Loucy (cell line): ENCODE data around the gene TXNL1.

Source experiments
- H2AFZ ChIP-seq: fragments of 200-600 bp; sonication (generic); 2 replicates; pipeline ENCODE4 v1.6.0; 2016; ENCODE audit warnings: antibody characterized with exemption, mild to moderate bottlenecking, low read length, moderate library complexity
- H3F3A ChIP-seq: fragments of 200-600 bp; 2 replicates; pipeline ENCODE4 v1.6.0; 2016; ENCODE audit warnings: antibody characterized with exemption, low read depth, mild to moderate bottlenecking
- H3K27me3 ChIP-seq: fragments of 200-600 bp; sonication (generic); 2 replicates; pipeline ENCODE4 v1.6.1; 2014; ENCODE audit warnings: low read length, mild to moderate bottlenecking; ENCODE audit not compliant: insufficient read depth, poor library complexity, severe bottlenecking
- H3K36me3 ChIP-seq: fragments of 200-600 bp; sonication (generic); 2 replicates; pipeline ENCODE4 v1.6.1; 2016; ENCODE audit warnings: low read length; ENCODE audit not compliant: insufficient read depth
- H3K4me1 ChIP-seq: fragments of 200-600 bp; sonication (generic); 2 replicates; pipeline ENCODE4 v1.5.1; 2014; ENCODE audit warnings: low read length, mild to moderate bottlenecking; ENCODE audit not compliant: insufficient read depth, poor library complexity, severe bottlenecking
- H3K4me2 ChIP-seq: fragments of 200-600 bp; sonication (generic); 2 replicates; pipeline ENCODE4 v1.6.0; 2014; ENCODE audit warnings: antibody characterized with exemption, low read length, low read depth, mild to moderate bottlenecking; ENCODE audit not compliant: poor library complexity, severe bottlenecking
- H3K4me3 ChIP-seq: fragments of 200-600 bp; sonication (generic); 2 replicates; pipeline ENCODE4 v1.5.1; 2014; ENCODE audit warnings: low read length, mild to moderate bottlenecking, mixed read lengths; ENCODE audit not compliant: poor library complexity, severe bottlenecking
- H3K79me2 ChIP-seq: fragments of 200-600 bp; sonication (generic); 2 replicates; pipeline ENCODE4 v1.6.1; 2014; ENCODE audit warnings: low read length; ENCODE audit not compliant: insufficient read depth
- H3K9ac ChIP-seq: fragments of 200-600 bp; sonication (generic); 2 replicates; pipeline ENCODE4 v1.6.0; 2014; ENCODE audit warnings: mild to moderate bottlenecking, low read depth, low read length, moderate library complexity; ENCODE audit not compliant: poor library complexity, severe bottlenecking
- H3K9me2 ChIP-seq: fragments of 200-600 bp; sonication (generic); replicated peaks from 2 replicates; pipeline ENCODE4 v1.6.1; 2016; ENCODE audit warnings: low read depth, low read length, mixed read lengths
- H3K9me3 ChIP-seq: fragments of 200-600 bp; sonication (generic); 2 replicates; pipeline ENCODE4 v1.6.1; 2014; ENCODE audit warnings: mild to moderate bottlenecking, antibody characterized with exemption, low read length, low read depth; ENCODE audit not compliant: insufficient read depth
- H4K20me1 ChIP-seq: fragments of 200-600 bp; sonication (generic); 2 replicates; pipeline ENCODE4 v1.6.0; 2014; ENCODE audit warnings: antibody characterized with exemption, low read length, mild to moderate bottlenecking; ENCODE audit not compliant: insufficient read depth, poor library complexity, severe bottlenecking
- CTCF ChIP-seq: fragments of 200-600 bp; sonication (generic); conservative IDR thresholded peaks from 2 replicates; pipeline ENCODE4 v1.5.1; 2014; ENCODE audit warnings: mild to moderate bottlenecking, antibody characterized with exemption, low read length
- EZH2phosphoT487 ChIP-seq: fragments of 200-600 bp; IDR thresholded peaks from 2 replicates; pipeline ENCODE4 v1.6.1; 2018; ENCODE audit warnings: antibody characterized with exemption, mild to moderate bottlenecking, moderate library complexity, borderline replicate concordance

TXNL1 gene

GRCh38 chr18:56579451-56579850 lies 58.9 kb downstream of the TXNL1 start:
- Histone ChIP-seq H3F3A (no peaks in the 10 kb centered on the region), H2AFZ (no peak overlapping the region), H3K79me2 (no peaks in the 10 kb centered on the region), H4K20me1 (no peaks in the 10 kb centered on the region), H3K4me1 (no peaks in the 10 kb centered on the region), H3K36me3 (no peaks in the 10 kb centered on the region), H3K9me3 (no peaks in the 10 kb centered on the region), H3K27me3 (no peaks in the 10 kb centered on the region), H3K4me3 (no peak overlapping the region), H3K4me2 (no peak overlapping the region), H3K9me2 (no peaks in the 10 kb centered on the region), H3K9ac (no peak overlapping the region)
- no peak for TF ChIP-seq CTCF
- TF ChIP-seq EZH2phosphoT487, result no peak

- Histone ChIP-seq H3K79me2 (no peaks in the 10 kb centered on the region), H3K9me2 (no peaks in the 10 kb centered on the region), H3K9ac (no peak overlapping the region), H3K4me3 (no peak overlapping the region), H3K4me2 (no peak overlapping the region), H3K36me3 (no peaks in the 10 kb centered on the region), H3K4me1 (no peaks in the 10 kb centered on the region), H2AFZ (no peak overlapping the region), H3K27me3 (no peaks in the 10 kb centered on the region), H3F3A (no peaks in the 10 kb centered on the region), H3K9me3 (no peaks in the 10 kb centered on the region), H4K20me1 (no peaks in the 10 kb centered on the region)
- TF ChIP-seq CTCF, result no peak
Observed at GRCh38 chr18:56576826-56577573, 61.4 kb downstream of the TXNL1 start.

- TF ChIP-seq EZH2phosphoT487 (no peak), CTCF (peak; percentile 89)
- H3K4me2 ChIP-seq, result no peak overlapping the region
- H2AFZ ChIP-seq, result no peak overlapping the region
- no peak overlapping the region for H3K9ac ChIP-seq
- H3K9me2 ChIP-seq, result no peaks in the 10 kb centered on the region
- no peaks in the 10 kb centered on the region for H3K36me3 ChIP-seq
- H3F3A ChIP-seq, result no peaks in the 10 kb centered on the region
- no peak overlapping the region for H3K4me3 ChIP-seq
- H3K4me1 ChIP-seq, result no peaks in the 10 kb centered on the region
- no peaks in the 10 kb centered on the region for H3K27me3 ChIP-seq
- no peaks in the 10 kb centered on the region for H3K9me3 ChIP-seq
- H3K79me2 ChIP-seq, result no peaks in the 10 kb centered on the region
- H4K20me1 ChIP-seq, result no peaks in the 10 kb centered on the region
Observed at GRCh38 chr18:56575819-56576663, 62.4 kb downstream of the TXNL1 start.
